ENCODE results near the gene SMARCB1.
A peak's percentile ranks its signal among the peaks of the same experiment; 100 is the strongest.

Gene SMARCB1

GRCh38 chr22:23833017-23833751 is 46.4 kb downstream of the SMARCB1 start:
- no peak for DNase-seq

GRCh38 chr22:23833911-23834317 is 47.1 kb downstream of the SMARCB1 start:
- no peak for DNase-seq

GRCh38 chr22:23834406-23834792 is 47.6 kb downstream of the SMARCB1 start:
- DNase-seq = no peak

DNA sequence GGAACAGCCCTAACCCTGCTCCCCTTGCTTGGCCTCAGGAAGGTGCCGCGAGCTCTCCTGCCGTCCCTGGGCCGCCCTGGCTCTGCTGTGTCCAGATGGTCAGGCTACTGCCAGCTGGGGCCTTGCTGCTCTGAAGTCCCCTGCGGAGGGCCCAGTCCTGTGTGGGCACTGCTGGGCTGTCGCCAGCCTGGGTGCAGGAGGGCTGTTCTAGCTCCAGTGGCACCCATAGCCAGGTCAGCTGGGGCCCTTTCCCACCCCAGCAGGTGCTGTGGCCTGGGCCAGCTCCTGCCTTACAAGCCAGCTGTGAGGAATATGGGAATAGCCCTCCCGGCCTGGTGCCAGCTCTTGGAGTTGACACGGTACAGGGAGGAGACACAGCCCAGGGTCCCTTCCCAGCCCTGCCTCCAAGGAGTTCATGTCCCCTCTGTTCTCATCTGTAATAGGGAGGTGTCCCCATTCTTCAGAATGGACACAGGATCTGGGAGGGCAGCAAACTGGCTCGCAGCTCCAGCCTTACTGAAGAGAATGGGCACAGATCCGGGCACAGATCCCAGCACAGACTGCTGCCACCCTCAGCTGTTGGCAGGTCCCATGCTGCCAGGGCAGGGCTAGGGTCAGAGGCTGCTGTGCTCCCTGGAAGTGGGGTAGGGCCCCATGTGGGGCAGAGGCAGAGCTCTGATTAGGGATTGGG is 48.2 kb downstream of the SMARCB1 start:
- DNase-seq = no peak

- DNase-seq = no peak
Observed at GRCh38 chr22:23835484-23836144, 48.8 kb downstream of the SMARCB1 start.

DNA sequence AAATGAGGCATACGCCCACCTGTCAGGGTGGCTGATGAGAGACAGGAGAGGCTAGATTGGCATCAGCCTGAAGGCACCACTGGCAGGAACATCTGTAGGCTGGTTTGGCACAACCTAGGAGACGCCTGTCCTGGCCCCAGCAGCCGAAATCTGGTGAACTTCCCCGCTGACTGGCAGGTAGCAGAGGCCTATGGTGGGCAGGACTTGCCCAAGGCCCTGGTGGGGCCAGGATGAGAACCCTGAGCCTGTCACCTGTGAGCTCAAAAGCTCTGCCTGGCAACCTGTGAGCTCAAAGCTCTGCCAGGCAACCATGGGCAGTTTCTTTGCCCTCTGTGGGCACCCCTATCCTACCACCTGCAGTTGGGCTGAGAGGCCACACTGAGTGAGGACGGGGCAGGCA is 49.5 kb downstream of the SMARCB1 start:
- DNase-seq = no peak

DNA sequence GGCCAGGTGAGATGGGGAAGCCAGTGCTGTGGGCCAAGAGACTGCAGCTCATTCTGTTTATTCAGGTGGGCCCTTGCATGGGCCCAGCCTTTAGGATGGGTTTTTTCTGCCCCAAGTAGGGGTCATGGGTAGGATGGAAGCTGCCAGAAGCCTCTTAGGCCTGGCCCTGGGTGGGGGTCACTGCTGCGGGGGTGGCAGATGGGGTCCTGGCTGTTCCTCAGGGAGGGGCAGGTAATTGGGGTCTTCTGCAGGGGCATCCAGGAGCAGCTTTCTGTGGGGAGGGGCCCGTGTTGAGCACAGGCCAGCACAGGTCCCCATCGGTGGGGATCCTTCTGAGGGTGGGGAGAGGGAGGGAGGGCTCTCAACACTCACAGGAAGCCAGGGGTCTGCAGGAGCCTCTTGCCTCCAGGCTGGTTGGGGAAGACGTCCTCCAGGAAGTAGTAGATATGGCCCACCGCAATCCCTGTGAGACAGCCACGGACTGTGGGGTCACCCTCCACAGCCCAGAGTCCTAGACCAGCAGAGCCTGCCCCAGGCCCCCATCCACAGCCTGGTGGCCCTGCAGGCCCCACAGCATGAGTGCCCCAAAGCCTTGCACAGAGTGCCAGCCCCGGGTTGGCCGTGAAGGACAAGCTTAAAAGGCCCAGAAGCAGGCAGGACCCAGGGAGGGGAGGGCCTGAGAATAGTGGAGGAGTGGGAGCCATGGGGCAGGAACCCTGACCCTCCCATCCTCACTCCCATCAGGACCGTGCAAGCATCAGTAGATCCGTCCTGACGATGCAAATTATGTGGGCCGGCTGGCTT is 50.1 kb downstream of the SMARCB1 start:
- no peak for DNase-seq

GRCh38 chr22:23837496-23837859 is 50.7 kb downstream of the SMARCB1 start:
- no peak for DNase-seq

GRCh38 chr22:23837911-23838680 is 51.3 kb downstream of the SMARCB1 start:
- no peak for DNase-seq

GRCh38 chr22:23838681-23839468 is 52.1 kb downstream of the SMARCB1 start, which contains the start of gene DERL3:
Gene DERL3, minus strand, starts transcription at chr22:23839006. Its CDS starts 19 bp downstream, at chr22:23838987.
- peak; percentile 99 for DNase-seq

GRCh38 chr22:23840026-23840425 is 53.3 kb downstream of the SMARCB1 start:
- DNase-seq = no peak

GRCh38 chr22:23841292-23841691 is 54.5 kb downstream of the SMARCB1 start:
- DNase-seq = no peak

GRCh38 chr22:23841736-23842445 is 55.1 kb downstream of the SMARCB1 start:
- no peak for DNase-seq

GRCh38 chr22:23842599-23842998 is 55.8 kb downstream of the SMARCB1 start:
- DNase-seq = no peak

GRCh38 chr22:23844739-23845202 is 58.0 kb downstream of the SMARCB1 start:
- no peak for DNase-seq

DNA sequence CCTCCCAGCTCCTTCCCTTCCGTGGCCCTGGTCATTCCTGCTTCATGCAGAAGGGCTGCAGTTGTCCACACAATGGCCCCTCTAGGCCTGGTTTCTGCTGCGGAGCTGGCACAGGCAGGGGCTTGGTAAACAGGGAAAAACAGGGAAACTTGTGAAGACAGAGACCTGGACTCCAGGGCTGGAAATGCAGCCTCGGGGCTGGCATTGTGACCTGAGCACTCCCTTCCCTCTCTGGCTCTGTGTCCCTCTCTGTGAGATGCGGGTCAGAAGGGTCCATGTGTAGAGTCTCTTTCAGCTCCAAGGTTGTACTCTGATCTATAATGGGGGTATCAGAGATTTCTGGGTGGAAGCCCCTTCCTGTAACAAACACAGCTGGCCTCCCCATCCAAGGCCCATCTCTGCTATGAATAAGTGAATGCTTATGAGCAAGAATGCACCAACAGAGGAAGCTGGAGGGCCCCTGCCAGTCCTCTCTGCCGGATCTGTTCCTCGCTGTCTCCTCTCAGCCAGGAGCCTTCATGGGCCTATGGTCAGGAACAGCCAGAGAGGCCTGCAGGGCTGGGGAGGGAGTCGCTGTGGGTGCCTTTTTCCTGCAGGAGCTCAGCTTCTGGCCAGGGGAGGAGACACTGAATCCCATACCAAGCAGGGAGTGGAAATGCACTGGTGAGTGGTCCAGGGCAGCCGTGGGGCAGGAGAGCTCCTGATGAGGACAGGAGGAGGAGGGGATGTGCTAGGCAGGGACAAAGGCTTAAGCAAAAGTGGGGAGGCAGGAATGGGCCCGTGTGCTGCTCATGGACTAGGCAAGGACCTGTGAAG is 58.7 kb downstream of the SMARCB1 start:
- DNase-seq = no peak

- DNase-seq = no peak
Observed at GRCh38 chr22:23846081-23846469, 59.3 kb downstream of the SMARCB1 start.

DNA sequence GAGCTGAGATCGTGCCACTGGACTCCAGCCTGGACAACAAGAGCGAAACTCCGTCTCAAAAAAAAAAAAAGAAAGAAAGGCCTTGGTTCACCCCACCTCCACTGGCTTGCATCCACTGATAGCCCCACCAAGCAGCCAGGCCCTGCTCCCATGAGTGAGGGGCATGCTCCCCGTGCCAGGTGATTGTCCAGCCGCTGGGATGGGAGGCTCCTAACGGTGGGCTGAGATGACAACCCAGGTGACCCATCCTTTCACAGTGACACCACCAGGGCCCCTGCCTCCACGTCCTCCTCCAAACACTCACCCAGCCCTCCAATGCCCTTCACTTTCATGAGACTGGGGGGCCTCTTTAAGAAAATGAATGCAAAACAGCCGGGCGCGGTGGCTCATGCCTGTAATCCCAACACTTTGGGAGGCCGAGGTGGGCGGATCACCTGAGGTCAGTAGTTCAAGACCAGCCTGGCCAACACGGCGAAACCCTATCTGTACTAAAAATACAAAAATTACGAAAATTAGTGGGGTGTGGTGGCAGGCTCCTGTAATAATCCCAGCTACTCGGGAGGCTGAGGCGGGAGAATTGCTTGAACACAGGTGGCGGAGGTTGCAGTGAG is 60.6 kb downstream of the SMARCB1 start:
- DNase-seq = no peak
